GM12878 (cell line): ENCODE measurements around the gene PIK3R3. TPM values are rescaled to one million over a fixed set of nuclear protein-coding genes. Genes with fewer than 3 reads are reported as not detected.
A peak's percentile ranks its signal among the peaks of the same experiment; 100 is the strongest.

Experiments
- ATAC-seq: fragments of 200-7000 bp; cut with Tn5 transposase; 3 replicates; pipeline ENCODE4 v1.9.1; 2020; ENCODE audit warnings: mild to moderate bottlenecking, moderate library complexity
- BruUV-seq: library from RNA; stranded (reverse); fragments of 400-500 nt; replicated peaks from 2 replicates; lab custom pipeline; 2021; lab: Mats Ljungman, UMichigan
- CTCF ChIA-PET: fragments of 300-600 bp; sonication (Branson Sonifier 250); formaldehyde crosslinking; extraction: SDS; loops from one replicate; lab custom pipeline; 2021; ENCODE audit warnings: inconsistent platforms; lab: Yijun Ruan, JAX
- POLR2A ChIA-PET: fragments of 350-600 bp; formaldehyde crosslinking; extraction: SDS; loops from one replicate; lab custom pipeline; 2021; ENCODE audit warnings: inconsistent platforms; lab: Charles Lee
- RAD21 ChIA-PET: fragments of 300-600 bp; sonication (Branson Sonifier 250); formaldehyde crosslinking; loops from one replicate; lab custom pipeline; 2023; ENCODE audit warnings: antibody characterized with exemption; ENCODE audit not compliant: unreplicated experiment; lab: Charles Lee
- SMC1A ChIA-PET: fragments of 300-600 bp; sonication (Branson Sonifier 250); formaldehyde crosslinking; loops from one replicate; lab custom pipeline; 2023; ENCODE audit not compliant: unreplicated experiment, uncharacterized antibody; lab: Charles Lee
- DNase-seq: peaks from one replicate; pipeline ENCODE4 v3.0.0-alpha.2; 2011; ENCODE audit warnings: low read depth, low spot score
- FAIRE-seq: peaks from 3 replicates; lab custom pipeline; 2011; peaks lifted over from hg19 to GRCh38; lab: Jason Lieb, UNC
- H2AFZ ChIP-seq: 2 replicates; pipeline ENCODE4 v1.6.0; 2011; ENCODE audit warnings: low read depth, low read length, control low read depth; ENCODE audit not compliant: control insufficient read depth
- H3K27ac ChIP-seq: 2 replicates; pipeline ENCODE4 v1.5.1; 2011; ENCODE audit warnings: control low read depth; ENCODE audit not compliant: control insufficient read depth, insufficient read depth
- H3K27me3 ChIP-seq, 2 experiments: replicated peaks in 1 of 2; 2 replicates each; pipeline versions ENCODE4 v1.6.0 to v1.6.1; 2011; ENCODE audit warnings: low read length in 1 of 2; ENCODE audit not compliant: control insufficient read depth in 2 of 2, insufficient read depth in 2 of 2
- H3K36me3 ChIP-seq, 2 experiments: 2 replicates each; pipeline ENCODE4 v1.5.1; 2011; ENCODE audit warnings: low read length in 1 of 2; ENCODE audit not compliant: control insufficient read depth in 2 of 2, insufficient read depth in 2 of 2
- H3K4me1 ChIP-seq: 2 replicates; pipeline ENCODE4 v1.6.1; 2011; ENCODE audit warnings: mild to moderate bottlenecking, low read length, moderate library complexity, mixed read lengths; ENCODE audit not compliant: control insufficient read depth, insufficient read depth
- H3K4me2 ChIP-seq: 2 replicates; pipeline ENCODE4 v1.6.0; 2011; ENCODE audit warnings: control low read depth; ENCODE audit not compliant: control insufficient read depth, insufficient read depth
- H3K4me3 ChIP-seq: fragments of 200-600 bp; sonication (generic); 2 replicates; pipeline ENCODE4 v1.5.1; 2016
- H3K79me2 ChIP-seq: 2 replicates; pipeline ENCODE4 v1.6.0; 2011; ENCODE audit warnings: low read length; ENCODE audit not compliant: control insufficient read depth, insufficient read depth
- H3K9ac ChIP-seq: 2 replicates; pipeline ENCODE4 v1.8.0; 2011; ENCODE audit warnings: low read length, control low read depth, mixed read lengths; ENCODE audit not compliant: control insufficient read depth, insufficient read depth
- H3K9me3 ChIP-seq: replicated peaks from 3 replicates; pipeline ENCODE4 v1.5.1; 2011; ENCODE audit warnings: mild to moderate bottlenecking, low read length; ENCODE audit not compliant: control insufficient read depth, insufficient read depth
- H4K20me1 ChIP-seq: 2 replicates; pipeline ENCODE4 v1.6.0; 2011; ENCODE audit not compliant: control insufficient read depth, insufficient read depth
- BHLHE40 ChIP-seq, 2 experiments: fragments of 450-650 bp in 1 of 2; IDR thresholded peaks; 2 replicates each; pipeline ENCODE4 v1.6.1; 2011 to 2017; ENCODE audit warnings: low read depth in 2 of 2, borderline replicate concordance in 1 of 2, improper control_type of control experiment in 1 of 2, low read length in 1 of 2, mild to moderate bottlenecking in 1 of 2
- CREB1 ChIP-seq: IDR thresholded peaks from 2 replicates; pipeline ENCODE4 v1.6.1; 2012; ENCODE audit warnings: low read depth, mild to moderate bottlenecking, inconsistent platforms
- GATAD2B ChIP-seq: fragments of 450-650 bp; conservative IDR thresholded peaks from 2 replicates; pipeline ENCODE4 v1.6.1; 2017; ENCODE audit warnings: low read depth, mild to moderate bottlenecking, moderate library complexity
- HDGF ChIP-seq: fragments of 450-650 bp; IDR thresholded peaks from 2 replicates; pipeline ENCODE4 v1.6.1; 2016; ENCODE audit warnings: antibody characterized with exemption
- NFYB ChIP-seq: IDR thresholded peaks from 2 replicates; pipeline ENCODE4 v1.6.1; 2011; ENCODE audit warnings: low read depth, mild to moderate bottlenecking, low read length, improper control_type of control experiment, moderate library complexity; ENCODE audit not compliant: insufficient read depth
- NR2F1 ChIP-seq: fragments of 450-650 bp; conservative IDR thresholded peaks from 2 replicates; pipeline ENCODE4 v1.6.1; 2017; ENCODE audit warnings: mild to moderate bottlenecking
- PML ChIP-seq: IDR thresholded peaks from 2 replicates; pipeline ENCODE4 v1.6.1; 2012; ENCODE audit warnings: low read length, inconsistent platforms
- RB1 ChIP-seq: fragments of 450-650 bp; formaldehyde crosslinking; IDR thresholded peaks from 2 replicates; pipeline ENCODE4 v1.6.1; 2017; ENCODE audit warnings: mild to moderate bottlenecking, borderline replicate concordance
- SMARCA5 ChIP-seq: fragments of 450-650 bp; IDR thresholded peaks from 2 replicates; pipeline ENCODE4 v1.6.1; 2017; ENCODE audit warnings: mild to moderate bottlenecking
- SMC3 ChIP-seq: IDR thresholded peaks from 2 replicates; pipeline ENCODE4 v1.6.1; 2011; ENCODE audit warnings: low read length, improper control_type of control experiment, borderline replicate concordance
- SREBF2 ChIP-seq: IDR thresholded peaks from 2 replicates; pipeline ENCODE4 v1.6.1; 2012; ENCODE audit warnings: mild to moderate bottlenecking, low read length
- TBL1XR1 ChIP-seq: IDR thresholded peaks from 2 replicates; pipeline ENCODE4 v1.6.1; 2012; ENCODE audit warnings: low read depth, low read length, improper control_type of control experiment
- ZNF274 ChIP-seq: IDR thresholded peaks from one replicate; pipeline ENCODE4 v1.8.0; 2011; ENCODE audit not compliant: insufficient read length, insufficient read depth
- WGBS: methylation state at CpG from one replicate; pipeline ENCODE4 v1.1.6; 2016; ENCODE audit warnings: low lambda C conversion rate; ENCODE audit not compliant: insufficient replicate concordance, insufficient coverage; ENCODE audit errors: missing lambda C conversion rate; 5-methylcytosine and 5-hydroxymethylcytosine counted together
- in situ Hi-C: fragments of 300-500 bp; cut with MboI; formaldehyde crosslinking; loops from 9 replicates; pipeline ENCODE4 v1.14.3; 2018; ENCODE audit warnings: mixed read lengths
- intact Hi-C: fragments of 100-400 bp; cut with micrococcal nuclease; formaldehyde crosslinking; loops from one replicate; pipeline ENCODE4 v1.14.2; 2022; ENCODE audit not compliant: unreplicated experiment
- polyA plus RNA-seq, 11 experiments: library from polyadenylated mRNA; depleted of rRNA in 4 of 11; unstranded in 6 of 11; stranded (reverse) in 5 of 11; fragments of >200 nt; fragmentation: Nextera tagmentation in 4 of 11; fragmentation: Illumina TruSeq in 1 of 11; extraction: Ambion mirVana in 4 of 11; extraction: Trizol in 1 of 11; gene quantifications; 1 replicate in 1 of 11; 2 replicates in 10 of 11; pipeline versions ENCODE4 v1.2.1 to v1.2.3, GENCODE V29; 2011 to 2016; ENCODE audit warnings: inconsistent platforms in 2 of 11, missing spikeins in 2 of 11, low read depth in 1 of 11
- total RNA-seq, 4 experiments: library from RNA; depleted of rRNA in 3 of 4; stranded (reverse); fragments of >200 nt in 3 of 4; fragmentation: Illumina TruSeq in 1 of 4; extraction: Trizol in 1 of 4; gene quantifications; 2 replicates each; pipeline versions ENCODE4 v1.2.1 to v1.2.3, GENCODE V29; 2013 to 2021
- TF ChIP-seq, protein P1 (sequence below): fragments of 450-650 bp; IDR thresholded peaks from 2 replicates; pipeline ENCODE4 v1.6.1; 2016; ENCODE audit warnings: mild to moderate bottlenecking
- TF ChIP-seq, protein P2 (sequence below): IDR thresholded peaks from 2 replicates; pipeline ENCODE4 v1.6.1; 2011; ENCODE audit warnings: borderline replicate concordance, low read depth, mild to moderate bottlenecking, moderate library complexity, mixed read lengths, low read length; ENCODE audit not compliant: insufficient read depth; ENCODE audit errors: extremely low read length
- TF ChIP-seq, protein P3 (sequence below): fragments of 450-650 bp; IDR thresholded peaks from 2 replicates; pipeline ENCODE4 v1.6.1; 2014; ENCODE audit warnings: mild to moderate bottlenecking
- TF ChIP-seq, protein P4 (sequence below): fragments of 450-650 bp; conservative IDR thresholded peaks from 2 replicates; pipeline ENCODE4 v1.6.1; 2017; ENCODE audit warnings: mild to moderate bottlenecking, moderate library complexity

The PIK3R3 gene
- total and polyA plus RNA-seq, 10 of the 15 experiments (the other 5 are each of a cell fraction or from before 2014, with no cell fraction given), result 4.8 to 27.0 (median 19.8) TPM

DNA sequence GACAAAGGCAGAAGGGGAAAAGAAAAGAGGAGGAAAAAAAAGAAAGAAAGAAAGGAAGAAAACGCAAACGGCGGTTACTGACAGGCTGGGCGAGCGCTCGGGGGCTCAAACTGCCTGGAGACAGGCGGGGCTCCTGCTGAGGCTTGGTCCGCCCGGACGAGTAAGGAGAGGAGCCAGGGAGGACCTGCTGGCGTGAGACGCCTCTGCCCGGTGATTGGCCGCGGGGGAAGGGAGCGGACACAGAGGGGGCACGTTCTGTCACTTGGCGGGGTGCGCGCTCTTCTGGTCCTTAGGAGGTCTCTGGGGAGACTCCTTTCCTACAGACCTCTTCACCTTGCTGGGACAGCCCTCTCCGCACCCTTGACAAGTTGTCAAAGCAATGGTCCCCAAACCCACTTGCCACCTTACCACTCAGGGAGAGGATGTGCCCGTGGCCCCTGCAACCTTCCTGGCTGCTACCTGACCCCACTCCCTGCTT lies 791 bp upstream of the PIK3R3 start:
- SMC1A ChIA-PET, result interaction anchor here (0.9 to 3.3 kb wide), 5 partner anchors 27 to 65 kb away, joined by 3 to 13 read pairs (median 4); partner anchors contain the start of gene TSPAN1
- in situ Hi-C loops, result no loop called here
- Histone ChIP-seq H3K4me1 (peaks cover 16% of the 10 kb centered on the region), H3K4me3 (peak overlapping the region; percentile 91), H3K9me3 (no peaks in the 10 kb centered on the region), H3K36me3 (no peaks in the 10 kb centered on the region), H4K20me1 (no peaks in the 10 kb centered on the region), H3K4me2 (peak overlapping the region; percentile 99), H2AFZ (peak overlapping the region; percentile 93), H3K27me3 (no peaks in the 10 kb centered on the region), H3K27ac (peak overlapping the region; percentile 98), H3K79me2 (peaks cover 38% of the 10 kb centered on the region), H3K9ac (peak overlapping the region; percentile 74)
- intact Hi-C loops, result loop anchor here (2.0 to 10.0 kb wide), 4 partner anchors 46 to 202 kb away; no protein-coding TSS in a partner anchor
- ATAC-seq (peak; percentile 74), DNase-seq (no peak), FAIRE-seq (no peak)
- WGBS, result under 1% methylated on average over 22 of the region's 22 CpGs
- POLR2A ChIA-PET, result interaction anchor here (0.6 to 2.0 kb wide), 4 partner anchors 10 to 48 kb away, joined by 3 to 8 read pairs (median 6); partner anchors contain the start of gene TSPAN1
- CTCF ChIA-PET, result interaction anchor here (0.5 kb wide), 1 partner anchor 190 kb away, joined by 3 read pairs; no protein-coding TSS in a partner anchor
- RAD21 ChIA-PET, result interaction anchor here (1.1 to 1.2 kb wide), 2 partner anchors 19 to 40 kb away, joined by 3 to 5 read pairs; no protein-coding TSS in a partner anchor
- TSS peak; percentile 94 for BruUV-seq
- TF ChIP-seq BHLHE40 (IDR thresholded peaks at IDR 0.05; ENCODE audit: borderline replicate concordance in 1 of 2, low read depth in 2 of 2, low read length in 1 of 2) (peak in 1 of 2 experiments; percentile 3; a peak in 2 of 4 replicates), NR2F1 (peak; percentile 42; the same call in 1 of the 2 replicates), TBL1XR1 (no peak), SMC3 (no peak), SMARCA5 (peak; percentile 41; the same call in 1 of the 2 replicates), GATAD2B (peak; percentile 36; the same call in 1 of the 2 replicates), HDGF (0 out of 2 replicates have a peak, but pooled peaks have one; percentile 6), SREBF2 (peak; percentile 40; the same call in 1 of the 2 replicates), ZNF274 (no peak), CREB1 (0 out of 2 replicates have a peak, but pooled peaks have one; percentile 26), RB1 (peak; percentile 32; the same call in 1 of the 2 replicates), NFYB (peak; percentile 90), PML (peak; percentile 56)
- TF ChIP-seq, protein P1, sequence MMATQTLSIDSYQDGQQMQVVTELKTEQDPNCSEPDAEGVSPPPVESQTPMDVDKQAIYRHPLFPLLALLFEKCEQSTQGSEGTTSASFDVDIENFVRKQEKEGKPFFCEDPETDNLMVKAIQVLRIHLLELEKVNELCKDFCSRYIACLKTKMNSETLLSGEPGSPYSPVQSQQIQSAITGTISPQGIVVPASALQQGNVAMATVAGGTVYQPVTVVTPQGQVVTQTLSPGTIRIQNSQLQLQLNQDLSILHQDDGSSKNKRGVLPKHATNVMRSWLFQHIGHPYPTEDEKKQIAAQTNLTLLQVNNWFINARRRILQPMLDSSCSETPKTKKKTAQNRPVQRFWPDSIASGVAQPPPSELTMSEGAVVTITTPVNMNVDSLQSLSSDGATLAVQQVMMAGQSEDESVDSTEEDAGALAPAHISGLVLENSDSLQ, result 0 out of 2 replicates have a peak, but pooled peaks have one; percentile 3
- TF ChIP-seq, protein P2, sequence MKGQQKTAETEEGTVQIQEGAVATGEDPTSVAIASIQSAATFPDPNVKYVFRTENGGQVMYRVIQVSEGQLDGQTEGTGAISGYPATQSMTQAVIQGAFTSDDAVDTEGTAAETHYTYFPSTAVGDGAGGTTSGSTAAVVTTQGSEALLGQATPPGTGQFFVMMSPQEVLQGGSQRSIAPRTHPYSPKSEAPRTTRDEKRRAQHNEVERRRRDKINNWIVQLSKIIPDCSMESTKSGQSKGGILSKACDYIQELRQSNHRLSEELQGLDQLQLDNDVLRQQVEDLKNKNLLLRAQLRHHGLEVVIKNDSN, result no peak
- TF ChIP-seq, protein P3, sequence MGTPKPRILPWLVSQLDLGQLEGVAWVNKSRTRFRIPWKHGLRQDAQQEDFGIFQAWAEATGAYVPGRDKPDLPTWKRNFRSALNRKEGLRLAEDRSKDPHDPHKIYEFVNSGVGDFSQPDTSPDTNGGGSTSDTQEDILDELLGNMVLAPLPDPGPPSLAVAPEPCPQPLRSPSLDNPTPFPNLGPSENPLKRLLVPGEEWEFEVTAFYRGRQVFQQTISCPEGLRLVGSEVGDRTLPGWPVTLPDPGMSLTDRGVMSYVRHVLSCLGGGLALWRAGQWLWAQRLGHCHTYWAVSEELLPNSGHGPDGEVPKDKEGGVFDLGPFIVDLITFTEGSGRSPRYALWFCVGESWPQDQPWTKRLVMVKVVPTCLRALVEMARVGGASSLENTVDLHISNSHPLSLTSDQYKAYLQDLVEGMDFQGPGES, result peak; percentile 6; the same call in 1 of the 2 replicates
- TF ChIP-seq, protein P4, sequence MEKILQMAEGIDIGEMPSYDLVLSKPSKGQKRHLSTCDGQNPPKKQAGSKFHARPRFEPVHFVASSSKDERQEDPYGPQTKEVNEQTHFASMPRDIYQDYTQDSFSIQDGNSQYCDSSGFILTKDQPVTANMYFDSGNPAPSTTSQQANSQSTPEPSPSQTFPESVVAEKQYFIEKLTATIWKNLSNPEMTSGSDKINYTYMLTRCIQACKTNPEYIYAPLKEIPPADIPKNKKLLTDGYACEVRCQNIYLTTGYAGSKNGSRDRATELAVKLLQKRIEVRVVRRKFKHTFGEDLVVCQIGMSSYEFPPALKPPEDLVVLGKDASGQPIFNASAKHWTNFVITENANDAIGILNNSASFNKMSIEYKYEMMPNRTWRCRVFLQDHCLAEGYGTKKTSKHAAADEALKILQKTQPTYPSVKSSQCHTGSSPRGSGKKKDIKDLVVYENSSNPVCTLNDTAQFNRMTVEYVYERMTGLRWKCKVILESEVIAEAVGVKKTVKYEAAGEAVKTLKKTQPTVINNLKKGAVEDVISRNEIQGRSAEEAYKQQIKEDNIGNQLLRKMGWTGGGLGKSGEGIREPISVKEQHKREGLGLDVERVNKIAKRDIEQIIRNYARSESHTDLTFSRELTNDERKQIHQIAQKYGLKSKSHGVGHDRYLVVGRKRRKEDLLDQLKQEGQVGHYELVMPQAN, result peak; percentile 16; the same call in 1 of the 2 replicates
